Transverse colon (tissue), 4 donors: ENCODE data around the gene SLC35F1. TPM values are rescaled to one million over a fixed set of nuclear protein-coding genes. Genes with fewer than 3 reads are reported as not detected.

ENCODE experiments used
- DNase-seq: peaks from one replicate; pipeline ENCODE4 v3.0.0-alpha.2; 2019
- H3K27ac ChIP-seq, 4 donors: fragments of 200-600 bp; sonication (generic); 2 replicates each; pipeline ENCODE4 v1.5.1; 2016 to 2018; ENCODE audit warnings: inconsistent platforms in 4 of 4
- H3K27me3 ChIP-seq: fragments of 200-600 bp; sonication (generic); 2 replicates; pipeline ENCODE4 v1.5.1; 2017; ENCODE audit warnings: inconsistent platforms
- H3K36me3 ChIP-seq, 4 donors: fragments of 200-600 bp; sonication (generic); 2 replicates each; pipeline ENCODE4 v1.5.1; 2017 to 2019; ENCODE audit warnings: inconsistent platforms in 4 of 4
- H3K4me1 ChIP-seq, 4 donors: fragments of 200-600 bp; sonication (generic); 2 replicates each; pipeline ENCODE4 v1.5.1; 2017 to 2020; ENCODE audit warnings: inconsistent platforms in 4 of 4
- H3K4me3 ChIP-seq, 4 donors: fragments of 200-600 bp; sonication (generic); 1 replicate in 1 of 4; 2 replicates in 3 of 4; pipeline versions ENCODE4 v1.5.1 to v1.6.1; 2017 to 2019; ENCODE audit warnings: inconsistent platforms in 4 of 4
- H3K9me3 ChIP-seq, 2 donors: fragments of 200-600 bp; sonication (generic); 2 replicates each; pipeline ENCODE4 v1.5.1; 2017 to 2019; ENCODE audit warnings: inconsistent platforms in 2 of 2
- EP300 ChIP-seq: sonication (generic); formaldehyde crosslinking; IDR thresholded peaks from one replicate; pipeline ENCODE4 v1.6.1; 2017; ENCODE audit warnings: antibody characterized with exemption, low read depth
- POLR2A ChIP-seq: fragments of 450-650 bp; IDR thresholded peaks from one replicate; pipeline ENCODE4 v1.6.1; 2016; ENCODE audit warnings: antibody characterized with exemption, mild to moderate bottlenecking, moderate library complexity
- POLR2AphosphoS5 ChIP-seq, 3 donors: sonication (generic); formaldehyde crosslinking; IDR thresholded peaks; one replicate each; pipeline ENCODE4 v1.6.1; 2016; ENCODE audit warnings: antibody characterized with exemption in 3 of 3
- WGBS, 2 donors: methylation state at CpG; one replicate each; pipeline ENCODE4 v1.1.5; 2018; ENCODE audit warnings: low coverage in 1 of 2; 5-methylcytosine and 5-hydroxymethylcytosine counted together
- in situ Hi-C, 4 donors: fragments of 200-750 bp; cut with MboI; loops; one replicate each; pipeline versions ENCODE4 v1.15.0 to v1.15.1; 2017; ENCODE audit warnings: low sequenced_read_pairs in 3 of 4, low pct_ligation_motif_present in 1 of 4, low pct_unique_long_range_greater_than_20kb in 1 of 4
- intact Hi-C: fragments of 100-400 bp; cut with DNase I; formaldehyde crosslinking; loops from one replicate; pipeline ENCODE4 v1.15.1; 2023; ENCODE audit warnings: low total_unique reads
- total RNA-seq, 4 donors: library from RNA; depleted of rRNA; stranded (reverse); fragments of >200 nt; gene quantifications; one replicate each; pipeline ENCODE4 v1.1.0, GENCODE V29; 2016
- TF ChIP-seq, protein P1 (sequence below), 5 experiments: fragments of 200-600 bp in 3 of 5; fragments of 450-650 bp in 2 of 5; sonication (generic) in 3 of 5; IDR thresholded peaks; 1 replicate in 2 of 5; 2 replicates in 3 of 5; pipeline ENCODE4 v1.5.1; 2016 to 2017; ENCODE audit warnings: antibody characterized with exemption in 5 of 5, inconsistent platforms in 3 of 5, mild to moderate bottlenecking in 2 of 5, moderate library complexity in 1 of 5

SLC35F1 gene
- total RNA-seq, 4 donors from 2014 or later = 0.37 to 1.1 (median 0.71) TPM

DNA sequence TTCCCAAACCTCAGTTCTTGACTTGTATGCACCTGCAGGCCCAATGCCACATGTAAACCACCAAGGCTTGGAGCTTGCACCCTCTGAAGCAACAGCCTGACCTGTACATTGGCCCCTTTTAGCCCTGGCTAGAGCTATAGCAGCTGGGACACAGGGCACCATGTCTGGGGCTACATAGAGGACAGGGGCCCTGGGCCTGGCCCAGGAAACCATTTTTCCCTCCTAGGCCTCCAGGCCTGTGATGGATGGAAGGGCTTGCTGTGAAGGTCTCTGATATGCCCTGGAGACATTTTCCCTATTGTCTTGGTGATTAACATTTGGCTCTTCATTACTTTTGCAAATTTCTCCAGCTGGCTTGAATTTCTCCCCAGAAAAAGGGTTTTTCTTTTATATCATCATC lies 64.6 kb downstream of the SLC35F1 start:
- intact Hi-C loops (no loop called here), in situ Hi-C loops (no loop called here)
- Histone ChIP-seq H3K4me3 (no peak overlapping the region), H3K4me1 (no peaks in the 10 kb centered on the region), H3K27me3 (no peaks in the 10 kb centered on the region), H3K36me3 (no peaks in the 10 kb centered on the region), H3K27ac (no peak overlapping the region), H3K9me3 (no peaks in the 10 kb centered on the region)
- TF ChIP-seq POLR2A (no peak), POLR2AphosphoS5 (IDR thresholded peaks at IDR 0.05) (no peak), EP300 (no peak)
- TF ChIP-seq, protein P1, sequence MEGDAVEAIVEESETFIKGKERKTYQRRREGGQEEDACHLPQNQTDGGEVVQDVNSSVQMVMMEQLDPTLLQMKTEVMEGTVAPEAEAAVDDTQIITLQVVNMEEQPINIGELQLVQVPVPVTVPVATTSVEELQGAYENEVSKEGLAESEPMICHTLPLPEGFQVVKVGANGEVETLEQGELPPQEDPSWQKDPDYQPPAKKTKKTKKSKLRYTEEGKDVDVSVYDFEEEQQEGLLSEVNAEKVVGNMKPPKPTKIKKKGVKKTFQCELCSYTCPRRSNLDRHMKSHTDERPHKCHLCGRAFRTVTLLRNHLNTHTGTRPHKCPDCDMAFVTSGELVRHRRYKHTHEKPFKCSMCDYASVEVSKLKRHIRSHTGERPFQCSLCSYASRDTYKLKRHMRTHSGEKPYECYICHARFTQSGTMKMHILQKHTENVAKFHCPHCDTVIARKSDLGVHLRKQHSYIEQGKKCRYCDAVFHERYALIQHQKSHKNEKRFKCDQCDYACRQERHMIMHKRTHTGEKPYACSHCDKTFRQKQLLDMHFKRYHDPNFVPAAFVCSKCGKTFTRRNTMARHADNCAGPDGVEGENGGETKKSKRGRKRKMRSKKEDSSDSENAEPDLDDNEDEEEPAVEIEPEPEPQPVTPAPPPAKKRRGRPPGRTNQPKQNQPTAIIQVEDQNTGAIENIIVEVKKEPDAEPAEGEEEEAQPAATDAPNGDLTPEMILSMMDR (IDR thresholded peaks at IDR 0.05) = no peak
- no peak for DNase-seq

DNA sequence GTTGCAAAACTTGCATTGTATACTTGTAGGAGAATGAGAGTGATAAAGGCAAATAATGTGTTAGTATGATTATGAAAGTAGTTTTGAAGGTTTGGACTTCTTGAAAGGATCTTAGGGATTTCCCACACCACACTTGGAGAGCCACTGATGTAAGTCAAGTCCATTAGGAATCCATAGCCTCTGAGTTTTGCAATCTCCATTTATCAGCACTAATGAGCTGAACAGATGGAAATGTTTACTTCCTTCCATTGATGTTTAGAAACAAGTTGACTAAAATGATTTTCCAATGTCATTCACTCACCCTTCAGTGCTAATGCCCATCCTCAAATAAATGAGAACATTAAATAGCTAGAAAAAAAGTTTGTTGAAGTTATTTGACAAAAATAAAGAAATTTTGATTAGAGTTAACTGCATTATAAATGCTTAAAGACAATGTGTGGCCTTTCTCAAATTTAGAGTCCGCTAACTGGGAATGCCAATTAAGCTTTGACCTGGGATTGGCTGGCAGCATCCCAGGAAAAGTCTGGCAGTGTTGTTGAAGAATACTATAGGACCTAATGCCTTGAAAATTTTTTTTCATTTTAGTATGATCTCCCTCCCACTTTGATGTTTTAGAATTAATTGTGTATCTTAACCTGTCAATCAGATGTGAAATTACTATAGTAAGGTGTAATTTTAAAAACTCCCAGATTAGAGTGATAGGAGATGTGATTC lies 68.0 kb downstream of the SLC35F1 start:
- Histone ChIP-seq H3K27me3 (no peaks in the 10 kb centered on the region), H3K9me3 (no peaks in the 10 kb centered on the region), H3K4me1 (no peaks in the 10 kb centered on the region), H3K36me3 (no peaks in the 10 kb centered on the region), H3K4me3 (no peak overlapping the region), H3K27ac (no peak overlapping the region)
- TF ChIP-seq EP300 = no peak
- TF ChIP-seq POLR2AphosphoS5 (IDR thresholded peaks at IDR 0.05) = no peak
- TF ChIP-seq, protein P1 (IDR thresholded peaks at IDR 0.05) = no peak
- no peak for TF ChIP-seq POLR2A
- WGBS, 2 donors = 70 to 83% methylated on average over 1 of the region's 1 CpG
- DNase-seq = no peak
- in situ Hi-C loops = loop anchor here in 2 of 4 donors (25.0 kb wide), 2 partner anchors 587 to 637 kb away; no protein-coding TSS in a partner anchor
- intact Hi-C loops = no loop called here

DNA sequence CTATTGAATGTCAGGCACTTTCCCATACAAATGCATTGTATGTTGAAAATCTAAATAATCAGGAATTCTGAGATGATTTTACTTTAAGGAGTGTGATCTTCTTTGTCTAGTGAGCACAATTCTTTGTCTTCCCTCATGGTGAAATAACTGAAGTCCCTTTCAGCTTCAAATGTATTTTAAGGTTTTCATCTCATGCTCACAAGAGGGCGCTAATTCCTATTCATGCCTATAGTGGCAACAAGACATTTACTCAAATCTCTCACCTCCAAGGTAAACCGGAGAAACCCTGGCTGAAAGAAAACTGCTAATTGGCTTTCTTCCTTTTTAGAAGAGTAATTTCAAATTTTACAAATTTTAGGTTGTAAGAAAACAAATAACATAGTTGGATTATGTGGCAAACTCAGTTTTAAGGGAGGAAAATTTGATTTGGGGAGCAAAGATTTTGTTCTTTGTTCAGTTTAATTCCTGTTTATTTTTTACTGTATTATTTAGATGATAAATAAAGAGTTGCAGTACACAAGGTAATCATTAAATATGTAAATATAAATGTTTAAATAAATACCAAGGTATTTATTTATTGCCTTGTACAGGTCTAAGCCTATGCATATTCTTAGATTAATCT lies 69.1 kb downstream of the SLC35F1 start:
- H3K4me3 ChIP-seq = no peak overlapping the region
- in situ Hi-C loops = loop anchor here in 2 of 4 donors (25.0 kb wide), 2 partner anchors 586 to 636 kb away; no protein-coding TSS in a partner anchor
- H3K27ac ChIP-seq = no peak overlapping the region
- H3K27me3 ChIP-seq = no peaks in the 10 kb centered on the region
- intact Hi-C loops = no loop called here
- WGBS, 2 donors = 7 to 15% methylated on average over 2 of the region's 2 CpGs
- no peak for TF ChIP-seq POLR2AphosphoS5 (IDR thresholded peaks at IDR 0.05)
- no peak for TF ChIP-seq POLR2A
- TF ChIP-seq, protein P1 (IDR thresholded peaks at IDR 0.05) = peak; percentile 32 to 50 (median 49)
- TF ChIP-seq EP300 = no peak
- H3K36me3 ChIP-seq = no peaks in the 10 kb centered on the region
- no peaks in the 10 kb centered on the region for H3K9me3 ChIP-seq
- no peaks in the 10 kb centered on the region for H3K4me1 ChIP-seq
- no peak for DNase-seq

DNA sequence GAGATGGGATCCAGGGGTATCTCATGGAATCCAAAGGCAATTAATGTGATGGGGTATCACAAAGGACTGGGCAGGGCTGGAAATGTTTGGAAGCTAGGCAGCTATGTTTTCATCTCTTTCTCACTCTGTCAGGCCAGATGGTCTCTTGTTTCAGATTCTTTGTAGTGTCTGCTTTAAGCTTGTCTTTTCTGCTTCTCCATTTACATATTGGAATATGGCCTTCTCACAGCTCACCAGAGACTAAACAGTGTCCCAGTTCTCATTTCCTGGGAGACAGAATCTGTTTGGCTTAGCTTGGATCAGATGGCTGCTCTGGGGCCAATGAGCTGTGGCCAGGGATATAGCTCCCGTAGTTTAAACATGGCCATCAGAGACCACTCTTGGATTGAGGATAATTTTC lies 78.9 kb downstream of the SLC35F1 start:
- H3K4me3 ChIP-seq = no peak overlapping the region
- in situ Hi-C loops = loop anchor here in 2 of 4 donors (25.0 kb wide), 2 partner anchors 576 to 626 kb away; no protein-coding TSS in a partner anchor
- 71 to 86% methylated on average over 1 of the region's 1 CpG for WGBS, 2 donors
- intact Hi-C loops = no loop called here
- DNase-seq = no peak
- H3K9me3 ChIP-seq = no peaks in the 10 kb centered on the region
- H3K36me3 ChIP-seq = no peaks in the 10 kb centered on the region
- H3K27me3 ChIP-seq = no peaks in the 10 kb centered on the region
- TF ChIP-seq, protein P1 (IDR thresholded peaks at IDR 0.05) = no peak
- TF ChIP-seq POLR2A = no peak
- TF ChIP-seq POLR2AphosphoS5 (IDR thresholded peaks at IDR 0.05) = no peak
- TF ChIP-seq EP300 = no peak
- H3K4me1 ChIP-seq = no peaks in the 10 kb centered on the region
- no peak overlapping the region for H3K27ac ChIP-seq
